NCI-H2029 treated with DMSO at 0.1 percent for 48 hours (cell line): ENCODE data around the gene CLEC11A.

ENCODE experiments used
- DNase-seq: peaks from one replicate; lab custom pipeline; 2025; lab: John Stamatoyannopoulos, UW

CLEC11A gene

DNA sequence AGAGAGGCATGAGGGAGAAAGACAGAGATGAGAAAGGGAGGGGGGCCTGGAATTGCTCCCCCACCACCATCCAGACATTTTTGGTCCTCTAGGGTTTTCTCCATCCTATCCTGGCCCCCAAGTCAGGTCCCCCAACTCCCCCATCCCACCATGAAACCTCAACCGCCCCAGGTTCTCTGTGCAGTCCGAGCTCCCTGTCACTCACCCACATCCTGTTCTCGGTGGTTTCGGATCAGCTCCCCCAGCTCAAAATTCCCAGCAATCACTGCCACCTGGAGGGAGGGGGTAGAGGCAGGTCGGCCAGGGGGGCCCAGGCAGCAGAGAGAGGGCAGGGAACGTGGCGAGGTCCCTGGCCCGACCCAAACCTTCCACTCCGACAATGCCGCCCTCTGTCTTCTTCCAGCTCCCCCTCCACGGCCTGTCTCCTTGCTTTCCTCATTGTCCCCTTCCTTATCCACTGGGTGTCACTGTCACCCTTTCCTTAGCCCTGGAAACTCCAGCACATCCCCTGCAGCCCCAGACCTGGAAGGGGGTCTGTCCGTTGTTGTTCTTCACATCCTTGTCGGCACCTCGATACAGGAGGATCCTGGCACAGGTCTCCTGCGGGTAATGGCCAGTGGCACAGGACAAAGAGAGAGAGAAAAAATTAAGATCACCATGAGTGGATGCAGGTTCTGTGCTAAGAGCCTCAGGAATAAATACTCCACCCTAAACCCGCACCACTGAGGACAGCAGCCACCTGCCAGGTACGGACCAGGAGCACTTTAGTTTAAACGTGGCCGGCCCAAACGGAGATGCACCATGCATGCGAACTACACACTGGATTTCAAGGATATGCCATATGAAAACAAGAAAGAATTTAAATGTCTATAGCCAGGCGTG lies 19.0 kb upstream of the CLEC11A start:
- DNase-seq = no peak

DNA sequence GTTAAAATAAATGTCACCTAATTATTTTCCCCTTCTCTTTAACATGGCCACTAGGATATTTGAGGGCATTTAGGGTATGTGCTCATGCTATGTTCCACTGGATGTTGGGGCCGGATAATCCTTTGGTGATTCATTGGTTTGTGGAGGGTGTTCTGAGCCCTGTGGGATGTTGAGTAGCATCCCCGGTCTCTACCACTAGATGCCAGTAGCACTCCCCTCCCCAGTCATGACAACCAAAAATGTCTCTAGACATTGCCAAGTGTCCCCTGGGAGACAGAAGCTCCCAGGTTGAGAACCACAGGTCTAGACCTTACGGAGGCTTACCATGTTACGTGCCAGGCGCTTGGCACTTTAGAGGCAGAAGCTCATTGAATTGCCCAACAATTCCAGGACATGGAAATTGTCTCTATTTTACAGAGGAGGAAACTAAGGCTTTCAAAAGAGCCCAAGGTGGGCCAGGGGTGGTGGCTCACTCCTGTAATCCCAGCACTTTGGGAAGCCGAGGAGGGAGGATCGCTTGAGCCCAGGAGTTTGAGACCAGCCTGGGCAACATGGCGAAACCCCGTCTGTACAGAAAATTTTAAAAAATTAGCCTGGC lies 17.6 kb upstream of the CLEC11A start:
- no peak for DNase-seq

DNA sequence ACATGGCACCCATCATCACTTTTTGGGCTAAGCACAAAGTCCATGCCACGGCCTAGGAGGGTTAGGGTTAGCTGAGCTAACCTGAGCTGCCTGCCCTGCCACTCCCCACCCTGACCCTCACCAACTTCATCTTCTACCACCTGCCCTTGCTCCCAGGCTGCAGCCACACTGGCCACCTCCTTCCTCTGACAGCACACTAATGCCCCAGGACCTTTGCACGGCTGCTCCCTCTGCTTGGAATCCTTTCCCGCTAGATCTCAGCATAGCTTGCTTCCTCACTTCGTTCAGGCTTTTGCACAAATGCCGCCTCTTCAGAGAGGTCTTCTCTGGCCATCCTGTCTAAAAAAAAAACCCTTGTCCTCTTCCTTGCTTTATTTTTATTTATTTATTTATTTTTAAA lies 16.8 kb upstream of the CLEC11A start:
- no peak for DNase-seq

DNA sequence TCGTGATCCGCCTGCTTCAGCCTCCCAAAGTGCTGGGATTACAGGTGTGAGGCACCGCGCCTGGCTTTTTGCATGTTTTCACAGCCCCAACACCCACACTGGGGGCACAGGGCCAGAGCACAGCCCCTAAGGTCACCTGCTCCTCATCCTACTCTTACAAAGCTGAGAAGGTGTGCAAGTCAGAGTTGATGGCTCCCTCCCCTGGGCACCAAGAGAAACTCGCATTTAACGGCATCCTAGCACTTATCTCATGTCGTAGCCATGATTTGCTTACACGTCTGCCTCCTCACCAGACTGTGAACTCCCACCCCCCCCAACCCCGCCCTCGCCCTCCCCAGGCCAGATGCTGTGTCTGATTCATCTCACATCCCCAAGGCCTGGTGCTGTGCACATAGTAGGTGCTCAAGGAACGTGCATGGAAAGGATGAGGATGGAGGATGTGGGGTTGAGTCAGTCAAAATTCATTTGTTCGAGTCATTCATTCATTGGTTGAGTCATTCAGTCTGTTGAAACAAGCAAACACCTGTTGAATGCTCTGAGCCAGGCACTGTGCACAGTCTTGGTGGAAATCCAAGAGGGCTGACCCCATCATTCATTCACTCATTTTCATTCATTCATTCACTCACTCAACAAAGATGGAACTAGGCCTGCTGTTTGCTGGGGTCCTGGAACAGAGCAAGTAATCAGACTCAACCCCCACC lies 14.8 kb upstream of the CLEC11A start:
- DNase-seq = no peak

DNA sequence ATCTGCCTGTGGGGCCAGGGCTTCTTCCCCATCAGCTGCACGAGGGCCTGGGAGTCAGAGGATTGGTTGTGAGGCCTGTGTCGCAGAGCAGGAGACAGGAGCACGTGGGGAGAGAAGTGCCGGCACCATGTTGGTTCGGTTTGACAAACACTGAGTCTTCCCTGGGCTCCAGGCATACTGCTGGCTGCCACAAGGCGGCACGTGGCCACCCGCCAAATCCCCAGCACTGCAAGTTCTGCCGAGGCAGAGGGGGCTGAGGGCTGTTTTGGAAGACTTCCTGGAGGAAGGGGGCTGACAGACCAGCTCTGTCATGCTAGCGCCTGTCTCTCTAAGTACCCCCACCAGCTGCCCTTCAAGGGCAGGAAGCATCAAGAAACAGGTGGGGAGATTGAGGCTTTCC lies 13.1 kb upstream of the CLEC11A start:
- DNase-seq = no peak

- DNase-seq = no peak
Observed at GRCh38 chr19:50710612-50711011, 12.6 kb upstream of the CLEC11A start.

DNA sequence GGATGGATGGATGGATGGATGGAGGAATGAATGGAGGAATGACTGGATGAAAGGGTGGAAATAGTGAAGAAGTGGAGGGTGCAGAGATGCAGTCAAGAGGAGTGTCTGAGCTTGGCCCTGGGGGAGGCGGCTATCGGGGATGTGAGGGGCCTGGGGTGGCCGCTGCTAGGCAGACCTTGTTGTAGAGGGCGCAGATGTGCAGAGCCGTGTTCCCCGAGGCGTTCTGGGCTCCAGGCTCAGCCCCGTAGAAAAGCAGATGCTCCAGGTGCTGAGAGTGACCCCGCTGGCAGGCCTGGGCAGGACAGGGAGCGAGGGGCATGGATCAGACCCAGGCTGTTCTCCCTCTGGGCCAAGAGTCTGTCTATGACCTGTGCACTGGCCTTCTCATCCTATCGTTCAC lies 12.0 kb upstream of the CLEC11A start:
- no peak for DNase-seq

DNA sequence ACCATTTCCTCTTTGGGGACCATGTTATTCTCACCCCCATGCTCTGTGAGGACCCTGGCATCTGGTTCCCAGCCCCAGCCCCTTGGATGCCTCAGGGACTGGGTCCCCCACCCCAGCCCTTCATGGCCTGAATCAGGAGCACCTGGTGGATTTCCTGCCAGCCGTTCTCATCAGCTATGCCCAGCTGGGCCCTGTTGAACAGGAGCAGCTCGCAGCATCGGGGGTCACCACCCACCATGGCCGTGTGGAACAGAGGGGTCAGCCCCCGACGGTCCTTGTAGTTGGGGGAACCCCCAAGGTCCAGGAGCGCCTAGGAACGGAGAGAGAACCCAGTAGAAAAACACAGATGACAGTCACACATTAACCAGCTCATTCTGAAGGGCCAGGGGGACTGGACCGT lies 11.4 kb upstream of the CLEC11A start:
- no peak for DNase-seq

- DNase-seq = no peak
Observed at GRCh38 chr19:50712833-50713232, 10.3 kb upstream of the CLEC11A start.

DNA sequence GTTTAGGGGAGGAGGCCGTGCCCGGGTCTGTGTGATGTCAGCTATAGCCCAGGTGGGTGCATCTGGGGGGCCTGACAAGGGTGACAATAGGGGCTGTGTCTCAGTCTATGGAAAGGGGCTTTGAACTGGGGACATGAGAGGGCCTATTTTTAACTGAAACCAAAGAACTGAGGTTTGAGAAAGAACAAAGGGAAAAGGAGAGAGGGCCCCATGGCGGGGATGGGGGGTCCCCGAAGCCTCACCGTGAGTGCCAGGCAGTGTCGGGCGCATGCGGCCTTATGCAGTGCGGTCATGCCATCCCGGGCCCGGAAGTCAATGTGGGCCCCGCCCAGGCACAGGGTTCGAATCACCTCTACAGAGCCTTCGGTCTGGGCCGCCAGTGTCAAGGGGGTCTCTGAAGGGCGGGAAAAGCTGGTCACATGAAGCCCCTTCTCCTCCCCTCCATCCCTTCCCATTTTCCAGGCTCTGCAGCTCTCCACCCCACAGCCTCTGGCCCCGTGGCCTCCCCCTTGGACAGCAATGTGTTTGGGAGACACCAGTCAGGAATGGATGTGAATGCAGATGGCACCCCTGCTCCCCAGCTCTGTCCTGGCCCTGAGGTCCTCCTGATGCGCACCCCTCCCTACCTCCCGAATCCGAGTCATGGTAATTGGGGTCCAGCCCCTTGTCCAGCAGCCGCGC lies 9.5 kb upstream of the CLEC11A start:
- no peak for DNase-seq

DNA sequence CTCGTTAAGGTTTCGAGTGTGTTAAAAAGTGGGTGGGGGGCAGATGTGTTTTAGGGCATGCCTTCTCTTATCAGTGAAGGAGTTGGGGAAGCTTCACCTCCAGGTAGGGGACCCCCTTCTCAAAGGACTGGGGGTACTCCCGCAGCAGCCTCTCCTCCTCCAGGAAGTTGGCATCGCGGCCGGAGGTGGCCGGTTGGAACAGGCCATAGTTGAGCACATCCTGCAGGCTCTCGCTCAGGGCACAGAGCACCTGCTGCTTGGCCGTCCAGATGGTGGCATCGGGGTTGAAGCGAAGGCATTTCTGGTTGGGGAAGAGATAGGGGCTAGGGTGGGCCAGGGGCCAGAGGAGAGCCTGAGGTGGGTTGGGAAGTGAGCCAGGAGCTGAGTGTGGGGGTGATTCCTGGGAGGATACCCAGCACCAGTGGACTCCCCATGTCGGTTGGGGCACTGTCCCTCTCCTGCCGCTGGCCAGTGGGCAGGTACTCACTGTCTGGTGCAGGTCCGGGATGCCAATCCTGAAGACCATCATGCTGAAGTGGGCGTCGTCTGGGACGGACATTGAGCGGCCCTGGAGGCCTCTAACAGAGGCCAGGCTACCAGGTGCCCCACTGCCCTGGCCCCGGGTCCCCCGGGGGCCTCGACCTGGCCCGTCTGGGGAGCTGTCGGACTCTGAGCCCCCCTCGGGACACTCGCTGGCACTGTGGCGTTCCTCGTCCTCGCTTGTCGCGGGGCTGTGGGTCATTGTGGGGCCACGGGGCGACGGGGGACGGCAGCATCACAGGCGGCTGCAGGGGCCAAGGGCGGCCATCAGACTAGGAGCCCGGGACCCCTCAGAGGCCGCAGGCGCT lies 6.8 kb upstream of the CLEC11A start:
- no peak for DNase-seq

DNA sequence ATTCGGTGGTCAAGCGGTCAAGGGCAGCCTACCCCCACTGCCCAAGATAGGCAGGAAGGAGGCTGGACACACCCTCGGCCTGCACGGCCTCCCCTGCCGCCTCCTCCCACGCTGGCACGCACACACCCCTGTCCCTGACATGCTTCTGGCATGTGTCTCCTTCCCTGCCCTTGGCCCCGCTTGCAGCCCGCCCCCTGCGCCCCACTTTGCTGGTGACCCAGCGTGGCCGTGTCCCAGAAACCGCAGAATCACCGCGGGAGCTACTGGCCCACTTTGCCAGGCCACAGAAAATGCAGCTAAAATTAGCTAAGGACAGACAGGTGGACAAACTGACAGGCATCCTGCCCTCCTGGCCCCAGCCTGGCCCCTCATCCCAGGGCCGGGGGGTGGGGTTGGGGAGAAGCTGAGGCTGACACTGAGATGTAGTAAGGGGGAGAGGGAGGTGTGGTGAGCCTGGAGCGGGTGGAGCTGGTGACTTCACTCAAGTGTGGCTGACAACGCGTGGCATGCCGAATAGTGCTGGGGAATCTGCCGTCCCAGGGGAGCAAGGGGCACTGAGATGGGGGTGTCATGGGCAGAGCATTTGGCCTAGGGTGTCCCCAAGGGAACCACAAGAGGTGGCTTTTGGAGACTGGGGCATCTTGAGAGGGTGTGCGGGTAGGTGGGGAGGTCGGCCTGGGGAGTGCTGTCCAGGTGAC lies 6.0 kb upstream of the CLEC11A start:
- DNase-seq = no peak

- no peak for DNase-seq
Observed at GRCh38 chr19:50717891-50718254, 5.3 kb upstream of the CLEC11A start.

- DNase-seq = no peak
Observed at GRCh38 chr19:50718255-50719118, 4.7 kb upstream of the CLEC11A start.

- DNase-seq = no peak
Observed at GRCh38 chr19:50719119-50719435, 4.1 kb upstream of the CLEC11A start.

GRCh38 chr19:50719566-50719965 lies 3.6 kb upstream of the CLEC11A start, which contains the start of gene SHANK1:
SHANK1 (minus strand) TSS chr19:50719802; CDS start chr19:50716919, 2,883 bp downstream.
- no peak for DNase-seq

DNA sequence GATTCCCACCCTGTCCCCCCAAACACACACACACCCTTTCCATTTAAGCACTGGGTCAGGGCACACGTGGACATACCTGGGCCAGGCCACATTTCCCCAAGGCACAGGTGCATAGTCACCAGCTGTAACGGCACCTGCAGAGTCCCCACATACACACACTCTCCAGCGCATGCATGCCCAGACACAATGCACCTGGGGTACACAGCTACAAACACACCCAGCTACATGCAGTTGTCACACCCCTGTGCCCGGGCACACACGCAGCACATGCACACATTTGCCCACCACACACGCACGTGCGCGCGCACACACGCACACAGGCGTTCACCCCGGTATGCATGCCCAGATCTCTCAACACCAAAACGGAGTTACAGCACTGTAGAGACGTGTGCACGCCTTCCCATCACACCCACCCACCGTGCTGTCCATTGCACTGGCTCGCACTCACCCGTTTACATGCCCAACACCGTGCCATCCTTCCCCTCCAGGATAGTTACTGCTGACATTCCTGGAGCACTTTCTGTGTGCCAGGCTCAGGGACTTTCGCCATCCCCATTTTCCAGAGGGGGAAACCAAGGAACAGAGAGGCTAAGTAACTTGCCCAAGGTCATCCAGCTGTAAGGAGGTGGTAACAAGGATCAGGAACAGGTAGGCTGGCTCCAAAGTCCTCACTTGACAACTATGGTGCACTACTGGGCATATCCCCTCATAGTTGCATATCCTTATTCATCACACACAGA lies 2.8 kb upstream of the CLEC11A start:
- DNase-seq = no peak

- DNase-seq = no peak
Observed at GRCh38 chr19:50720921-50721381, 2.2 kb upstream of the CLEC11A start.

GRCh38 chr19:50721441-50722137 lies 1.6 kb upstream of the CLEC11A start:
- DNase-seq = no peak
